ENCODE results near the gene CTTN. TPM values are rescaled to one million over a fixed set of nuclear protein-coding genes. Genes with fewer than 3 reads are reported as not detected.

CTTN gene
- total and polyA plus RNA-seq, 8 donors, result 69.8 to 390 (median 289) TPM

GRCh38 chr11:70415191-70415590 lies 16.9 kb downstream of the CTTN start:
- no peak for DNase-seq
- TF ChIP-seq POLR2A (IDR thresholded peaks at IDR 0.05), result no peak
- TF ChIP-seq POLR2AphosphoS5 (IDR thresholded peaks at IDR 0.05), result no peak
- TF ChIP-seq, protein P1, sequence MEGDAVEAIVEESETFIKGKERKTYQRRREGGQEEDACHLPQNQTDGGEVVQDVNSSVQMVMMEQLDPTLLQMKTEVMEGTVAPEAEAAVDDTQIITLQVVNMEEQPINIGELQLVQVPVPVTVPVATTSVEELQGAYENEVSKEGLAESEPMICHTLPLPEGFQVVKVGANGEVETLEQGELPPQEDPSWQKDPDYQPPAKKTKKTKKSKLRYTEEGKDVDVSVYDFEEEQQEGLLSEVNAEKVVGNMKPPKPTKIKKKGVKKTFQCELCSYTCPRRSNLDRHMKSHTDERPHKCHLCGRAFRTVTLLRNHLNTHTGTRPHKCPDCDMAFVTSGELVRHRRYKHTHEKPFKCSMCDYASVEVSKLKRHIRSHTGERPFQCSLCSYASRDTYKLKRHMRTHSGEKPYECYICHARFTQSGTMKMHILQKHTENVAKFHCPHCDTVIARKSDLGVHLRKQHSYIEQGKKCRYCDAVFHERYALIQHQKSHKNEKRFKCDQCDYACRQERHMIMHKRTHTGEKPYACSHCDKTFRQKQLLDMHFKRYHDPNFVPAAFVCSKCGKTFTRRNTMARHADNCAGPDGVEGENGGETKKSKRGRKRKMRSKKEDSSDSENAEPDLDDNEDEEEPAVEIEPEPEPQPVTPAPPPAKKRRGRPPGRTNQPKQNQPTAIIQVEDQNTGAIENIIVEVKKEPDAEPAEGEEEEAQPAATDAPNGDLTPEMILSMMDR (IDR thresholded peaks at IDR 0.05), result no peak
- intact Hi-C loops (cut with DNase I; ENCODE audit: low total_unique reads), result no loop called here
- no peak overlapping the region for H3K27ac ChIP-seq
- H3K36me3 ChIP-seq, result peaks cover 93 to 100% (median 100%) of the 10 kb centered on the region in 4 donors
- H3K4me3 ChIP-seq, result no peak overlapping the region
- H3K4me1 ChIP-seq, result no peaks in the 10 kb centered on the region
- H3K27me3 ChIP-seq, result no peaks in the 10 kb centered on the region
- WGBS, 5 donors, result 80 to 86% (median 81%) methylated on average over 10 of the region's 10 CpGs
- H3K9me3 ChIP-seq, result no peaks in the 10 kb centered on the region

GRCh38 chr11:70415642-70416395 lies 17.5 kb downstream of the CTTN start:
- intact Hi-C loops (cut with DNase I; ENCODE audit: low total_unique reads), result no loop called here
- no peaks in the 10 kb centered on the region for H3K9me3 ChIP-seq
- peaks cover 92 to 100% (median 100%) of the 10 kb centered on the region in 4 donors for H3K36me3 ChIP-seq
- no peak for TF ChIP-seq POLR2AphosphoS5 (IDR thresholded peaks at IDR 0.05)
- TF ChIP-seq POLR2A (IDR thresholded peaks at IDR 0.05), result no peak
- TF ChIP-seq EP300 (IDR thresholded peaks at IDR 0.05), result no peak
- TF ChIP-seq, protein P1 (IDR thresholded peaks at IDR 0.05), result no peak
- no peaks in the 10 kb centered on the region for H3K4me1 ChIP-seq
- 79 to 90% (median 83%) methylated on average over 25 of the region's 25 CpGs for WGBS, 5 donors
- H3K4me3 ChIP-seq, result no peak overlapping the region
- H3K27ac ChIP-seq, result no peak overlapping the region
- DNase-seq, result no peak
- H3K27me3 ChIP-seq, result no peaks in the 10 kb centered on the region

DNA sequence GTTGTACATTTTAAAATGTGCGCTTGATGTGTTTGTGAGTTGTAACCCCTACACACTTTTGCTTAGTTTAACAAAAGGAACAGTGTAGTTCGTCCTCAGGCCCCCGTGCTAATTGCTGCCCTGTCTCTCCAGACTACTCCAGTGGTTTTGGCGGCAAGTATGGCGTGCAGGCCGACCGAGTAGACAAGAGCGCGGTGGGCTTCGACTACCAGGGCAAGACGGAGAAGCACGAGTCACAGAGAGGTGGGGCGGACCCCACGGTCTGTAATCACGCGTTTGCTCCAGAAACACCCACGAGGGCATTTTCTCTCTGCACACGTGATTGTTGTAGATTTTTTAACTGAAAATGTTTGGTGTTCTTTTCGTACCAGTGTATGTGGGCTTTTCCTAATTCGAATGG lies 18.6 kb downstream of the CTTN start:
- Histone ChIP-seq H3K9me3 (no peaks in the 10 kb centered on the region), H3K27me3 (no peaks in the 10 kb centered on the region), H3K4me1 (no peaks in the 10 kb centered on the region), H3K27ac (no peak overlapping the region), H3K36me3 (peaks cover 94 to 100% (median 100%) of the 10 kb centered on the region in 4 donors), H3K4me3 (no peak overlapping the region)
- 93 to 97% (median 94%) methylated on average over 20 of the region's 20 CpGs for WGBS, 5 donors
- TF ChIP-seq POLR2A (IDR thresholded peaks at IDR 0.05), result no peak
- TF ChIP-seq, protein P1 (IDR thresholded peaks at IDR 0.05), result no peak
- no peak for TF ChIP-seq POLR2AphosphoS5 (IDR thresholded peaks at IDR 0.05)
- no peak for TF ChIP-seq EP300 (IDR thresholded peaks at IDR 0.05)
- no peak for DNase-seq
- intact Hi-C loops (cut with DNase I; ENCODE audit: low total_unique reads), result no loop called here

DNA sequence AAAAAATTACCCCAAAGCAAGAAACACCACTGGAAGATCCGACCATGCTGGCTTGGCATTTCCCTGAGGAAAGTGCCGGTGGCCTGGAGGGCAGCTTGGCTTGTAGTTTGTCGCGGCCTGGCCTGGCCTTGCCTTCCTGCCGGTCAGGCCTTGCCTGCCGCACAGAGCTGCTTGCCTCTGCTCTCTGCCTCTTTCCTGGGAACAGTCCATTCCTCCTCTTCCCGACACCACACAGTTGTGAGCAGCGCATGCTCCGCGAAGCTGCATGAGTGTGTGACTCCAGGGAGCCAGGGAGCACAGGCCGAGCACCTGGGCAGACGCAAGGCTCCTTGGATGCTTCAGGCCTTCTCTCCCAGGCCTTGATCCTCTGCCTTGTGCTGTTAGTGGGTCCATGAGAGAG lies 19.8 kb downstream of the CTTN start:
- peaks cover 94 to 100% (median 100%) of the 10 kb centered on the region in 4 donors for H3K36me3 ChIP-seq
- no peaks in the 10 kb centered on the region for H3K9me3 ChIP-seq
- DNase-seq, result no peak
- H3K4me1 ChIP-seq, result no peaks in the 10 kb centered on the region
- H3K27ac ChIP-seq, result no peak overlapping the region
- H3K27me3 ChIP-seq, result no peaks in the 10 kb centered on the region
- TF ChIP-seq POLR2AphosphoS5 (IDR thresholded peaks at IDR 0.05) (no peak), POLR2A (IDR thresholded peaks at IDR 0.05) (no peak), EP300 (IDR thresholded peaks at IDR 0.05) (no peak)
- TF ChIP-seq, protein P1 (IDR thresholded peaks at IDR 0.05), result no peak
- intact Hi-C loops (cut with DNase I; ENCODE audit: low total_unique reads), result no loop called here
- 89 to 96% (median 94%) methylated on average over 12 of the region's 12 CpGs for WGBS, 5 donors
- no peak overlapping the region for H3K4me3 ChIP-seq
